Stomach (tissue), 4 donors: ENCODE data around the gene NELL1.

Source experiments
- EP300 ChIP-seq: sonication (generic); formaldehyde crosslinking; IDR thresholded peaks from one replicate; pipeline ENCODE4 v1.6.1; 2017; ENCODE audit warnings: antibody characterized with exemption
- POLR2A ChIP-seq, 4 donors: fragments of 450-650 bp; IDR thresholded peaks; one replicate each; pipeline ENCODE4 v1.6.1; 2016; ENCODE audit warnings: antibody characterized with exemption in 4 of 4, control low read depth in 2 of 4, mild to moderate bottlenecking in 1 of 4, moderate library complexity in 1 of 4
- POLR2AphosphoS5 ChIP-seq, 3 donors: sonication (generic); formaldehyde crosslinking; IDR thresholded peaks; one replicate each; pipeline ENCODE4 v1.6.1; 2016; ENCODE audit warnings: antibody characterized with exemption in 3 of 3
- TF ChIP-seq, protein P1 (sequence below), 7 experiments: fragments of 450-650 bp in 4 of 7; fragments of 200-600 bp in 3 of 7; sonication (generic) in 3 of 7; IDR thresholded peaks; one replicate each; pipeline ENCODE4 v1.5.1; 2016 to 2019; ENCODE audit warnings: antibody characterized with exemption in 7 of 7, control low read depth in 2 of 7, mild to moderate bottlenecking in 1 of 7

DNA sequence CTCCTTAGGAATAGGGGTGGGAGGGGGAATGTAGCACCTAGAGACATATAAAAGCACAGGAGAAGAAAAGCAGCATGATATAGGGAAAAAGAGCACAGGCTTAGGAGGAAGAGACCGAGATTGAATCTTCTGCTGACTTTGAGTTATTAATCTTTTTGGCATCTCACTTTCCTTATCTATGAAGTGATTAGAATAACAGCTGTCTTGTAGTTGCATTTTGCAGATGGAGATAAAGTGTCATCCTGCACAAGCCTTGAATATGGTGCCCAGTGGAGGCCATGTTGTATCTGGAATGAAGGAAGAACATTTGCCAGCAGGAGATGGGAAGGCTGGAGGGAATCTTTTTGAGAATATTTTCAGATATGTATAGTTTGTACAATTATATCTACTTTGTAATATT is 594.7 kb downstream of the NELL1 start:
- TF ChIP-seq, protein P1, sequence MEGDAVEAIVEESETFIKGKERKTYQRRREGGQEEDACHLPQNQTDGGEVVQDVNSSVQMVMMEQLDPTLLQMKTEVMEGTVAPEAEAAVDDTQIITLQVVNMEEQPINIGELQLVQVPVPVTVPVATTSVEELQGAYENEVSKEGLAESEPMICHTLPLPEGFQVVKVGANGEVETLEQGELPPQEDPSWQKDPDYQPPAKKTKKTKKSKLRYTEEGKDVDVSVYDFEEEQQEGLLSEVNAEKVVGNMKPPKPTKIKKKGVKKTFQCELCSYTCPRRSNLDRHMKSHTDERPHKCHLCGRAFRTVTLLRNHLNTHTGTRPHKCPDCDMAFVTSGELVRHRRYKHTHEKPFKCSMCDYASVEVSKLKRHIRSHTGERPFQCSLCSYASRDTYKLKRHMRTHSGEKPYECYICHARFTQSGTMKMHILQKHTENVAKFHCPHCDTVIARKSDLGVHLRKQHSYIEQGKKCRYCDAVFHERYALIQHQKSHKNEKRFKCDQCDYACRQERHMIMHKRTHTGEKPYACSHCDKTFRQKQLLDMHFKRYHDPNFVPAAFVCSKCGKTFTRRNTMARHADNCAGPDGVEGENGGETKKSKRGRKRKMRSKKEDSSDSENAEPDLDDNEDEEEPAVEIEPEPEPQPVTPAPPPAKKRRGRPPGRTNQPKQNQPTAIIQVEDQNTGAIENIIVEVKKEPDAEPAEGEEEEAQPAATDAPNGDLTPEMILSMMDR (IDR thresholded peaks at IDR 0.05) = no peak
- TF ChIP-seq EP300 = no peak
- TF ChIP-seq POLR2AphosphoS5 (IDR thresholded peaks at IDR 0.05) = no peak
- TF ChIP-seq POLR2A (IDR thresholded peaks at IDR 0.05) = no peak
